GM06990 (cell line): Measurements from ENCODE around the gene SMAD4.

Source experiments
- DNase-seq: peaks from one replicate; pipeline ENCODE4 v3.0.0-alpha.2; 2011; ENCODE audit not compliant: insufficient read length; ENCODE audit errors: extremely low read depth
- H3K27me3 ChIP-seq: replicated peaks from 2 replicates; pipeline ENCODE4 v1.6.0; 2011; ENCODE audit warnings: low read length; ENCODE audit not compliant: control insufficient read depth, insufficient read depth
- H3K36me3 ChIP-seq: 2 replicates; pipeline ENCODE4 v1.5.1; 2011; ENCODE audit warnings: low read length; ENCODE audit not compliant: control insufficient read depth, insufficient read depth
- H3K4me3 ChIP-seq: replicated peaks from 2 replicates; pipeline ENCODE4 v1.5.1; 2011; ENCODE audit warnings: low read depth, mild to moderate bottlenecking, control low read depth, low read length
- CTCF ChIP-seq: IDR thresholded peaks from 2 replicates; pipeline ENCODE4 v1.5.1; 2011; ENCODE audit warnings: low read length, control low read depth, mild to moderate bottlenecking, inconsistent platforms; ENCODE audit not compliant: insufficient read depth, poor library complexity, severe bottlenecking

Gene SMAD4

GRCh38 chr18:51122266-51123045, 92.4 kb downstream of the SMAD4 start:
- DNase-seq = no peak
- no peak overlapping the region for H3K4me3 ChIP-seq
- H3K27me3 ChIP-seq = no peaks in the 10 kb centered on the region
- TF ChIP-seq CTCF = no peak
- no peaks in the 10 kb centered on the region for H3K36me3 ChIP-seq

GRCh38 chr18:51123046-51123395, 93.0 kb downstream of the SMAD4 start:
- no peak for TF ChIP-seq CTCF
- DNase-seq = no peak

GRCh38 chr18:51123481-51123880, 93.5 kb downstream of the SMAD4 start:
- TF ChIP-seq CTCF = no peak
- H3K27me3 ChIP-seq = no peaks in the 10 kb centered on the region
- no peaks in the 10 kb centered on the region for H3K36me3 ChIP-seq
- no peak for DNase-seq
- H3K4me3 ChIP-seq = no peak overlapping the region

More at GRCh38 chr18:51123046-51123395, 93.0 kb downstream of the SMAD4 start:
- Histone ChIP-seq H3K4me3 (no peak overlapping the region), H3K27me3 (no peaks in the 10 kb centered on the region), H3K36me3 (no peaks in the 10 kb centered on the region)

- Histone ChIP-seq H3K4me3 (no peak overlapping the region), H3K27me3 (no peaks in the 10 kb centered on the region), H3K36me3 (no peaks in the 10 kb centered on the region)
- TF ChIP-seq CTCF = no peak
- no peak for DNase-seq
Measured at GRCh38 chr18:51123936-51124486, 94.0 kb downstream of the SMAD4 start.

GRCh38 chr18:51125976-51126375, 96.0 kb downstream of the SMAD4 start:
- H3K27me3 ChIP-seq = no peaks in the 10 kb centered on the region
- no peak for TF ChIP-seq CTCF
- H3K36me3 ChIP-seq = no peaks in the 10 kb centered on the region
- H3K4me3 ChIP-seq = no peak overlapping the region
- DNase-seq = no peak
